HCT116 (cell line): ENCODE data around the gene SDCCAG8. TPM values are rescaled to one million over a fixed set of nuclear protein-coding genes. Genes with fewer than 3 reads are reported as not detected.

ENCODE experiments used
- ATAC-seq: fragments of 200-7000 bp; cut with Tn5 transposase; 2 replicates; pipeline ENCODE4 v1.9.1; 2020; ENCODE audit warnings: mild to moderate bottlenecking, moderate library complexity
- BruUV-seq: library from RNA; stranded (reverse); fragments of 400-500 nt; replicated peaks from 2 replicates; lab custom pipeline; 2021; lab: Mats Ljungman, UMichigan
- CTCF ChIA-PET: fragments of 300-600 bp; sonication (Branson Sonifier 250); formaldehyde crosslinking; loops from one replicate; lab custom pipeline; 2021; ENCODE audit warnings: antibody characterized with exemption; lab: Charles Lee
- POLR2A ChIA-PET: fragments of 300-600, 350-600 bp; sonication (Branson Sonifier 250); formaldehyde crosslinking; loops from one replicate; lab custom pipeline; 2021; ENCODE audit warnings: antibody characterized with exemption; lab: Charles Lee
- RAD21 ChIA-PET, 2 experiments: fragments of 300-600 bp; sonication (Branson Sonifier 250); formaldehyde crosslinking; loops; one replicate each; lab custom pipeline; 2023; ENCODE audit warnings: low total read pairs in 2 of 2; ENCODE audit not compliant: uncharacterized antibody in 2 of 2, unreplicated experiment in 2 of 2, low non-redundant PET in 1 of 2; lab: Charles Lee
- DNase-seq: peaks from one replicate; pipeline ENCODE4 v3.0.0-alpha.2; 2010; ENCODE audit warnings: low read depth, low spot score
- H2AFZ ChIP-seq: fragments of 200-600 bp; shearing (Covaris generic), sonication (generic); 2 replicates; pipeline ENCODE4 v1.6.1; 2017; ENCODE audit warnings: low read depth, mixed run types, mixed read lengths, antibody characterized with exemption, low read length; ENCODE audit not compliant: poor library complexity, severe bottlenecking
- H3K27ac ChIP-seq: 2 replicates; pipeline ENCODE4 v1.5.1; 2012; ENCODE audit warnings: low read depth, low read length
- H3K27me3 ChIP-seq: fragments of 200-600 bp; sonication (generic); 2 replicates; pipeline ENCODE4 v1.6.1; 2016; ENCODE audit warnings: mixed run types, low read length, mixed read lengths; ENCODE audit not compliant: insufficient read depth
- H3K36me3 ChIP-seq, 2 experiments: fragments of 200-500 bp in 1 of 2; fragments of 200-600 bp in 1 of 2; sonication (Bioruptor generic) in 1 of 2; sonication (generic) in 1 of 2; 2 replicates each; pipeline versions ENCODE4 v1.5.1 to v1.6.1; 2014 to 2016; ENCODE audit warnings: low read length in 2 of 2, inconsistent platforms in 1 of 2, mixed read lengths in 1 of 2, mixed run types in 1 of 2; ENCODE audit not compliant: insufficient read depth in 2 of 2, control insufficient read depth in 1 of 2
- H3K4me1 ChIP-seq, 2 experiments: fragments of 200-600 bp in 1 of 2; sonication (generic) in 1 of 2; 2 replicates each; pipeline versions ENCODE4 v1.5.1 to v1.6.1; 2012 to 2017; ENCODE audit warnings: low read length in 2 of 2, inconsistent platforms in 1 of 2, mild to moderate bottlenecking in 1 of 2, mixed read lengths in 1 of 2, mixed run types in 1 of 2, moderate library complexity in 1 of 2; ENCODE audit not compliant: insufficient read depth in 2 of 2, control insufficient read depth in 1 of 2
- H3K4me2 ChIP-seq: fragments of 200-600 bp; sonication (generic); 2 replicates; pipeline ENCODE4 v1.6.1; 2017; ENCODE audit warnings: mixed run types, low read length, mixed read lengths
- H3K4me3 ChIP-seq, 2 experiments: fragments of 200-600 bp in 1 of 2; sonication (generic) in 1 of 2; replicated peaks in 1 of 2; 2 replicates each; pipeline ENCODE4 v1.5.1; 2011 to 2016; ENCODE audit warnings: low read length in 2 of 2, control low read depth in 1 of 2, low read depth in 1 of 2, mild to moderate bottlenecking in 1 of 2, mixed read lengths in 1 of 2, mixed run types in 1 of 2
- H3K79me2 ChIP-seq: fragments of 200-600 bp; sonication (generic); 2 replicates; pipeline ENCODE4 v1.6.1; 2017; ENCODE audit warnings: mild to moderate bottlenecking, mixed run types, low read length, moderate library complexity, mixed read lengths; ENCODE audit not compliant: insufficient read depth
- H3K9ac ChIP-seq: fragments of 200-600 bp; sonication (generic); 2 replicates; pipeline ENCODE4 v1.6.1; 2016; ENCODE audit warnings: low read length, mixed read lengths
- H3K9me2 ChIP-seq: fragments of 200-600 bp; sonication (generic), shearing (Covaris generic); 2 replicates; pipeline ENCODE4 v1.6.1; 2017; ENCODE audit warnings: mixed run types, mild to moderate bottlenecking, moderate library complexity; ENCODE audit not compliant: insufficient read depth
- H3K9me3 ChIP-seq, 2 experiments: fragments of 200-500 bp in 1 of 2; fragments of 200-600 bp in 1 of 2; sonication (Bioruptor generic) in 1 of 2; sonication (generic) in 1 of 2; 2 replicates each; pipeline ENCODE4 v1.6.1; 2014 to 2017; ENCODE audit warnings: low read length in 2 of 2, mixed read lengths in 2 of 2, inconsistent platforms in 1 of 2, low read depth in 1 of 2, mild to moderate bottlenecking in 1 of 2, mixed run types in 1 of 2, moderate library complexity in 1 of 2; ENCODE audit not compliant: control insufficient read depth in 1 of 2, insufficient read depth in 1 of 2
- H4K20me1 ChIP-seq: fragments of 200-600 bp; sonication (generic), shearing (Covaris generic); 2 replicates; pipeline ENCODE4 v1.6.1; 2017; ENCODE audit warnings: mixed run types, mild to moderate bottlenecking, moderate library complexity; ENCODE audit not compliant: insufficient read depth
- ATF3 ChIP-seq: IDR thresholded peaks from 2 replicates; pipeline ENCODE4 v1.6.1; 2012
- CBX3 ChIP-seq: IDR thresholded peaks from 2 replicates; pipeline ENCODE4 v1.6.1; 2012; ENCODE audit warnings: low read depth
- EGR1 ChIP-seq: IDR thresholded peaks from 2 replicates; pipeline ENCODE4 v1.6.1; 2012; ENCODE audit warnings: low read depth
- ELF1 ChIP-seq: IDR thresholded peaks from 2 replicates; pipeline ENCODE4 v1.6.1; 2012; ENCODE audit warnings: low read depth, borderline replicate concordance
- EZH2 ChIP-seq: fragments of 200-600 bp; sonication (generic); IDR thresholded peaks from 2 replicates; pipeline ENCODE4 v1.6.1; 2017; ENCODE audit warnings: antibody characterized with exemption, mixed run types
- JUND ChIP-seq: IDR thresholded peaks from 2 replicates; pipeline ENCODE4 v1.6.1; 2012
- MAX ChIP-seq: IDR thresholded peaks from 2 replicates; pipeline ENCODE4 v1.6.1; 2012
- POLR2AphosphoS5 ChIP-seq: IDR thresholded peaks from 2 replicates; pipeline ENCODE4 v1.6.1; 2011; ENCODE audit warnings: mild to moderate bottlenecking, low read depth, low read length, moderate library complexity
- RAD21 ChIP-seq: IDR thresholded peaks from 2 replicates; pipeline ENCODE4 v1.6.1; 2012; ENCODE audit warnings: low read depth, mild to moderate bottlenecking
- SIN3A ChIP-seq: IDR thresholded peaks from 2 replicates; pipeline ENCODE4 v1.6.1; 2012; ENCODE audit warnings: low read depth
- SP1 ChIP-seq: IDR thresholded peaks from 2 replicates; pipeline ENCODE4 v1.6.1; 2012; ENCODE audit warnings: low read depth
- SRF ChIP-seq: IDR thresholded peaks from 2 replicates; pipeline ENCODE4 v1.6.1; 2012; ENCODE audit warnings: low read depth
- TCF7L2 ChIP-seq: IDR thresholded peaks from 2 replicates; pipeline ENCODE4 v1.7.0; 2011; ENCODE audit warnings: borderline replicate concordance, inconsistent platforms; ENCODE audit not compliant: insufficient read depth, insufficient read length; ENCODE audit errors: extremely low read depth
- YY1 ChIP-seq: IDR thresholded peaks from 2 replicates; pipeline ENCODE4 v1.6.1; 2011; ENCODE audit warnings: low read length, low read depth, moderate library complexity, mild to moderate bottlenecking; ENCODE audit not compliant: insufficient replicate concordance; ENCODE audit errors: extremely low read depth
- ZNF274 ChIP-seq: fragments of 200-500 bp; sonication (Bioruptor generic); IDR thresholded peaks from 2 replicates; pipeline ENCODE4 v1.6.1; 2014; ENCODE audit warnings: mild to moderate bottlenecking, low read depth, low read length, inconsistent platforms
- intact Hi-C: fragments of 100-400 bp; cut with micrococcal nuclease; formaldehyde crosslinking; loops from 2 replicates; pipeline ENCODE4 v1.10.0; 2022
- total RNA-seq: library from RNA; stranded (reverse); gene quantifications from one replicate; pipeline ENCODE4 v1.2.1, GENCODE V29; 2021; ENCODE audit not compliant: unreplicated experiment
- TF ChIP-seq, protein P1 (sequence below): IDR thresholded peaks from 2 replicates; pipeline ENCODE4 v1.6.1; 2011; ENCODE audit warnings: mild to moderate bottlenecking, low read length, moderate library complexity; ENCODE audit not compliant: insufficient replicate concordance; ENCODE audit errors: extremely low read depth
- TF ChIP-seq, protein P2 (sequence below), 3 experiments: fragments of 200-600 bp in 1 of 3; sonication (generic) in 1 of 3; IDR thresholded peaks in 2 of 3; conservative IDR thresholded peaks in 1 of 3; 2 replicates each; pipeline ENCODE4 v1.5.1; 2012 to 2017; ENCODE audit warnings: low read depth in 2 of 3, low read length in 2 of 3, antibody characterized with exemption in 1 of 3, borderline replicate concordance in 1 of 3, control low read depth in 1 of 3, mild to moderate bottlenecking in 1 of 3, mixed read lengths in 1 of 3, mixed run types in 1 of 3, moderate library complexity in 1 of 3; ENCODE audit not compliant: insufficient read depth in 1 of 3

Gene SDCCAG8
- total RNA-seq, 1 experiment from 2014 or later = 38.2 TPM

DNA sequence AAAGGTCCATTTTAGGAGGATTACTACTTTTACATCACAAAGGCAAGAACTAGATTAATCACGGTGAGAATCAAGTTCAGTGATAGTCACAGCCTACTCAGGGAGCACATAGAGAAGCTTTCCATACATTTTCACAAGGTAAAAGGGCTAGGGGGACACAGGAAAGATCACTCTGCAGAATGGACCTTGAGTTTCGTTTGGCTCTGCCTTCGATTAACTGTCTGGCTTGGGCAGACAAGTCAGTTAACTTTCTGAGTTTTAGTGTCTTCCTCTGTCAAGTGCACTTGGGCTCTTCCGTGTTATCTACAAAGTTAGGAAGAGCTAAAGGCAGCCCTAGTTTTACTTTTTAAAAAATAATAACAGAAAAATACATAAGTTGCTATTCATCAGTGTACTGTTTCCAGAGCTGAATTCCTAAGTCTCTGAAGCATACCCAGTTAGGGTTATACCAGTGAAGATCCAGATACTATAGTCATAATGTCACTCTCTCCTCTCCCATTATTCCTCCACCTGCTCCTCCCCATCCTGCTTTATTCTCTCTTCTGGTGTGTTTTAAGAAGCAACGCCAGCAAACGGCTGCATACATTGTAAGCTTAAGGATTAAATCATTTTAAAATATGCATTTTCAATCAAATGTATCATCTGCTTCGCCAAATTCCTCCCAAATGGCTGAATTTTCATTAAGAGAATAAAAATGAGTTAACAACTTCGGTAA lies 2.5 kb upstream of the SDCCAG8 start:
- DNase-seq = no peak

More for the DNA sequence above, 2.5 kb upstream of the SDCCAG8 start:
- POLR2A ChIA-PET = no interaction called here
- no TSS peak for BruUV-seq
- no peaks in the 10 kb centered on the region; the same call in 1 of the 2 replicates for H4K20me1 ChIP-seq
- peaks cover 17 to 25% of the 10 kb centered on the region in 2 experiments for H3K4me1 ChIP-seq
- CTCF ChIA-PET = no interaction called here
- H3K79me2 ChIP-seq = peaks cover 85% of the 10 kb centered on the region
- peak overlapping the region; percentile 80 to 94 for H3K4me3 ChIP-seq
- no peaks in the 10 kb centered on the region for H3K9me2 ChIP-seq
- H3K4me2 ChIP-seq = peak overlapping the region; percentile 82
- H2AFZ ChIP-seq = no peak overlapping the region
- no peaks in the 10 kb centered on the region for H3K27me3 ChIP-seq
- H3K27ac ChIP-seq = peak overlapping the region; percentile 91; the same call in 1 of the 2 replicates
- intact Hi-C loops = no loop called here
- no peak for TF ChIP-seq SRF
- no peak for TF ChIP-seq SIN3A
- TF ChIP-seq MAX = no peak
- TF ChIP-seq JUND = no peak
- TF ChIP-seq ZNF274 = no peak
- no peak for TF ChIP-seq SP1
- TF ChIP-seq RAD21 = no peak
- TF ChIP-seq, protein P1, sequence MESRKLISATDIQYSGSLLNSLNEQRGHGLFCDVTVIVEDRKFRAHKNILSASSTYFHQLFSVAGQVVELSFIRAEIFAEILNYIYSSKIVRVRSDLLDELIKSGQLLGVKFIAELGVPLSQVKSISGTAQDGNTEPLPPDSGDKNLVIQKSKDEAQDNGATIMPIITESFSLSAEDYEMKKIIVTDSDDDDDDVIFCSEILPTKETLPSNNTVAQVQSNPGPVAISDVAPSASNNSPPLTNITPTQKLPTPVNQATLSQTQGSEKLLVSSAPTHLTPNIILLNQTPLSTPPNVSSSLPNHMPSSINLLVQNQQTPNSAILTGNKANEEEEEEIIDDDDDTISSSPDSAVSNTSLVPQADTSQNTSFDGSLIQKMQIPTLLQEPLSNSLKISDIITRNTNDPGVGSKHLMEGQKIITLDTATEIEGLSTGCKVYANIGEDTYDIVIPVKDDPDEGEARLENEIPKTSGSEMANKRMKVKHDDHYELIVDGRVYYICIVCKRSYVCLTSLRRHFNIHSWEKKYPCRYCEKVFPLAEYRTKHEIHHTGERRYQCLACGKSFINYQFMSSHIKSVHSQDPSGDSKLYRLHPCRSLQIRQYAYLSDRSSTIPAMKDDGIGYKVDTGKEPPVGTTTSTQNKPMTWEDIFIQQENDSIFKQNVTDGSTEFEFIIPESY = no peak
- no peak for TF ChIP-seq TCF7L2
- TF ChIP-seq EGR1 = no peak
- no peak for TF ChIP-seq POLR2AphosphoS5
- TF ChIP-seq ELF1 = no peak
- no peak for TF ChIP-seq EZH2
- TF ChIP-seq CBX3 = no peak
- TF ChIP-seq ATF3 = no peak
- TF ChIP-seq, protein P2, sequence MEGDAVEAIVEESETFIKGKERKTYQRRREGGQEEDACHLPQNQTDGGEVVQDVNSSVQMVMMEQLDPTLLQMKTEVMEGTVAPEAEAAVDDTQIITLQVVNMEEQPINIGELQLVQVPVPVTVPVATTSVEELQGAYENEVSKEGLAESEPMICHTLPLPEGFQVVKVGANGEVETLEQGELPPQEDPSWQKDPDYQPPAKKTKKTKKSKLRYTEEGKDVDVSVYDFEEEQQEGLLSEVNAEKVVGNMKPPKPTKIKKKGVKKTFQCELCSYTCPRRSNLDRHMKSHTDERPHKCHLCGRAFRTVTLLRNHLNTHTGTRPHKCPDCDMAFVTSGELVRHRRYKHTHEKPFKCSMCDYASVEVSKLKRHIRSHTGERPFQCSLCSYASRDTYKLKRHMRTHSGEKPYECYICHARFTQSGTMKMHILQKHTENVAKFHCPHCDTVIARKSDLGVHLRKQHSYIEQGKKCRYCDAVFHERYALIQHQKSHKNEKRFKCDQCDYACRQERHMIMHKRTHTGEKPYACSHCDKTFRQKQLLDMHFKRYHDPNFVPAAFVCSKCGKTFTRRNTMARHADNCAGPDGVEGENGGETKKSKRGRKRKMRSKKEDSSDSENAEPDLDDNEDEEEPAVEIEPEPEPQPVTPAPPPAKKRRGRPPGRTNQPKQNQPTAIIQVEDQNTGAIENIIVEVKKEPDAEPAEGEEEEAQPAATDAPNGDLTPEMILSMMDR (IDR thresholded peaks at IDR 0.05 in 2 of 3, conservative IDR thresholded peaks at IDR 0.05 in 1 of 3; ENCODE audit: borderline replicate concordance in 1 of 3, insufficient read depth in 1 of 3, low read depth in 2 of 3, low read length in 2 of 3) = no peak
- no peak for TF ChIP-seq YY1
- no peaks in the 10 kb centered on the region for H3K9me3 ChIP-seq
- no peak for ATAC-seq
- RAD21 ChIA-PET = no interaction called here
- peak overlapping the region; percentile 83 for H3K9ac ChIP-seq
- H3K36me3 ChIP-seq = no peaks in the 10 kb centered on the region
